ENCODE measurements around the gene EPHA4. TPM values are rescaled to one million over a fixed set of nuclear protein-coding genes. Genes with fewer than 3 reads are reported as not detected.
A peak's percentile ranks its signal among the peaks of the same experiment; 100 is the strongest.

Gene EPHA4
- total RNA-seq (12.8 and 21.0 TPM in 2 replicates), polyA plus RNA-seq (9.6 and 16.4 TPM in 2 replicates), polyA minus RNA-seq (ENCODE audit: low replicate concordance) (32.6 and 53.8 TPM in 2 replicates)
- polyA plus RNA-seq (2012), result 7.5 and 10.2 TPM in 2 replicates

GRCh38 chr2:221572219-221572820 lies at the start of gene EPHA4:
TSS of gene EPHA4 (minus strand) at chr2:221572304. CDS start at chr2:221572248, 56 bp downstream.
- H2AFZ ChIP-seq (ENCODE audit: low read length), result peak within 1 kb of the TSS; percentile 90
- peak; percentile 88 to 91 for DNase-seq (ENCODE audit: low read depth in 2 of 2)

GRCh38 chr2:221618007-221618406 lies 45.9 kb upstream of the EPHA4 start:
- no peak for TF ChIP-seq EZH2 (IDR thresholded peaks at IDR 0.05; ENCODE audit: low read length, missing control alignments)
- Histone ChIP-seq H3K4me3 (replicated peaks in 1 of 4; ENCODE audit: control extremely low read depth in 1 of 4, insufficient read depth in 1 of 4, low read depth in 3 of 4, low read length in 4 of 4) (no peak overlapping the region), H3K79me2 (ENCODE audit: control insufficient read depth, insufficient read depth, low read length) (no peaks in the 10 kb centered on the region), H3K4me2 (ENCODE audit: extremely low read depth, insufficient read depth, low read length) (no peak overlapping the region), H3K27me3 (ENCODE audit: control insufficient read depth, insufficient read depth, low read length) (no peaks in the 10 kb centered on the region), H3K4me1 (ENCODE audit: control insufficient read depth, extremely low read depth, insufficient read depth, low read length) (no peaks in the 10 kb centered on the region), H3K36me3 (ENCODE audit: control insufficient read depth, insufficient read depth, low read length) (no peaks in the 10 kb centered on the region), H3K9ac (ENCODE audit: insufficient read depth, low read length) (no peak overlapping the region), H2AFZ (ENCODE audit: low read length) (no peak overlapping the region), H3K27ac (ENCODE audit: insufficient read depth, low read length) (no peak overlapping the region), H3K9me3 (ENCODE audit: control insufficient read depth, insufficient read depth, low read depth, low read length) (no peaks in the 10 kb centered on the region), H4K20me1 (ENCODE audit: control insufficient read depth, extremely low read depth, insufficient read depth, low read length) (no peaks in the 10 kb centered on the region)
- no peak for DNase-seq (ENCODE audit: low read depth in 2 of 2)

More at GRCh38 chr2:221572219-221572820, at the start of gene EPHA4:
- Histone ChIP-seq H3K36me3 (ENCODE audit: control insufficient read depth, insufficient read depth, low read length) (no peaks in the 10 kb centered on the region), H3K4me3 (replicated peaks in 1 of 4; ENCODE audit: control extremely low read depth in 1 of 4, insufficient read depth in 1 of 4, low read depth in 3 of 4, low read length in 4 of 4) (peak within 1 kb of the TSS; percentile 61 to 95 (median 84)), H3K4me2 (ENCODE audit: extremely low read depth, insufficient read depth, low read length) (peak within 1 kb of the TSS; percentile 97), H3K9me3 (ENCODE audit: control insufficient read depth, insufficient read depth, low read depth, low read length) (no peaks in the 10 kb centered on the region), H3K27me3 (ENCODE audit: control insufficient read depth, insufficient read depth, low read length) (peaks cover 5% of the 10 kb centered on the region), H3K27ac (ENCODE audit: insufficient read depth, low read length) (peak within 1 kb of the TSS; percentile 71), H4K20me1 (ENCODE audit: control insufficient read depth, extremely low read depth, insufficient read depth, low read length) (no peaks in the 10 kb centered on the region), H3K4me1 (ENCODE audit: control insufficient read depth, extremely low read depth, insufficient read depth, low read length) (no peaks in the 10 kb centered on the region), H3K79me2 (ENCODE audit: control insufficient read depth, insufficient read depth, low read length) (peaks cover 15% of the 10 kb centered on the region), H3K9ac (ENCODE audit: insufficient read depth, low read length) (peak within 1 kb of the TSS; percentile 57)
- peak in 1 of 2 donors; percentile 25 for TF ChIP-seq CTCF (conservative IDR thresholded peaks at IDR 0.05 in 1 of 2, IDR thresholded peaks at IDR 0.05 in 1 of 2; ENCODE audit: low read depth in 1 of 2, low read length in 2 of 2)
- no peak for TF ChIP-seq EZH2 (IDR thresholded peaks at IDR 0.05; ENCODE audit: low read length, missing control alignments)

- no peak overlapping the region for H3K4me3 ChIP-seq (replicated peaks in 1 of 4; ENCODE audit: control extremely low read depth in 1 of 4, insufficient read depth in 1 of 4, low read depth in 3 of 4, low read length in 4 of 4)
- H2AFZ ChIP-seq (ENCODE audit: low read length), result no peak overlapping the region
- TF ChIP-seq EZH2 (IDR thresholded peaks at IDR 0.05; ENCODE audit: low read length, missing control alignments) (no peak), CTCF (conservative IDR thresholded peaks at IDR 0.05 in 1 of 2, IDR thresholded peaks at IDR 0.05 in 1 of 2; ENCODE audit: low read depth in 1 of 2, low read length in 2 of 2) (no peak)
- DNase-seq (ENCODE audit: low read depth in 2 of 2), result no peak
- H3K36me3 ChIP-seq (ENCODE audit: control insufficient read depth, insufficient read depth, low read length), result no peaks in the 10 kb centered on the region
- H3K27ac ChIP-seq (ENCODE audit: insufficient read depth, low read length), result no peak overlapping the region
- no peak overlapping the region for H3K9ac ChIP-seq (ENCODE audit: insufficient read depth, low read length)
- H4K20me1 ChIP-seq (ENCODE audit: control insufficient read depth, extremely low read depth, insufficient read depth, low read length), result no peaks in the 10 kb centered on the region
- H3K9me3 ChIP-seq (ENCODE audit: control insufficient read depth, insufficient read depth, low read depth, low read length), result no peaks in the 10 kb centered on the region
- H3K4me1 ChIP-seq (ENCODE audit: control insufficient read depth, extremely low read depth, insufficient read depth, low read length), result no peaks in the 10 kb centered on the region
- H3K27me3 ChIP-seq (ENCODE audit: control insufficient read depth, insufficient read depth, low read length), result no peaks in the 10 kb centered on the region
- no peaks in the 10 kb centered on the region for H3K79me2 ChIP-seq (ENCODE audit: control insufficient read depth, insufficient read depth, low read length)
- no peak overlapping the region for H3K4me2 ChIP-seq (ENCODE audit: extremely low read depth, insufficient read depth, low read length)
Measured at GRCh38 chr2:221616561-221616960, 44.5 kb upstream of the EPHA4 start.

Data from fibroblast of lung (primary cell).